HG03280 (cell line): ENCODE results near the gene RPAP2.
"Not testable (repeated sequence)": the region's sequence is repeated elsewhere in the genome, so short reads cannot be mapped to it uniquely, and the experiment has no call there.

Source experiments
- ATAC-seq: cut with Tn5 transposase; IDR thresholded peaks from one replicate; pipeline ENCODE4 v1.9.1; 2021; ENCODE audit warnings: mild to moderate bottlenecking, moderate library complexity; ENCODE audit not compliant: unreplicated experiment

The RPAP2 gene

GRCh38 chr1:92323473-92324453, 24.9 kb downstream of the RPAP2 start:
- no peak for ATAC-seq

- no peak for ATAC-seq
Measured at GRCh38 chr1:92324784-92325183, 25.9 kb downstream of the RPAP2 start.

GRCh38 chr1:92326681-92327080, 27.8 kb downstream of the RPAP2 start:
- ATAC-seq = no peak

- no peak for ATAC-seq
Measured at GRCh38 chr1:92327794-92328193, 28.9 kb downstream of the RPAP2 start.

- ATAC-seq = no peak
Measured at GRCh38 chr1:92329347-92330129, 30.7 kb downstream of the RPAP2 start.

GRCh38 chr1:92333668-92334067, 34.8 kb downstream of the RPAP2 start:
- ATAC-seq = no peak

GRCh38 chr1:92340154-92340553, 41.3 kb downstream of the RPAP2 start:
- no peak for ATAC-seq

- no peak for ATAC-seq
Measured at GRCh38 chr1:92342401-92342800, 43.5 kb downstream of the RPAP2 start.

GRCh38 chr1:92343061-92343460, 44.2 kb downstream of the RPAP2 start:
- ATAC-seq = no peak

GRCh38 chr1:92346866-92347640, 48.2 kb downstream of the RPAP2 start:
- no peak for ATAC-seq

GRCh38 chr1:92352856-92353255, 54.0 kb downstream of the RPAP2 start:
- ATAC-seq = no peak

- ATAC-seq = no peak
Measured at GRCh38 chr1:92354259-92354658, 55.4 kb downstream of the RPAP2 start.

- no peak for ATAC-seq
Measured at GRCh38 chr1:92356956-92357355, 58.1 kb downstream of the RPAP2 start.

- ATAC-seq = not testable (repeated sequence)
Measured at GRCh38 chr1:92359382-92359781, 60.5 kb downstream of the RPAP2 start.

- ATAC-seq = no peak
Measured at GRCh38 chr1:92359986-92360385, 61.1 kb downstream of the RPAP2 start.

GRCh38 chr1:92362970-92363369, 64.1 kb downstream of the RPAP2 start:
- no peak for ATAC-seq

- ATAC-seq = no peak
Measured at GRCh38 chr1:92363401-92363800, 64.5 kb downstream of the RPAP2 start.

GRCh38 chr1:92365378-92366039, 66.7 kb downstream of the RPAP2 start:
- peak; percentile 57 for ATAC-seq

GRCh38 chr1:92366040-92366395, 67.2 kb downstream of the RPAP2 start:
- ATAC-seq = no peak

GRCh38 chr1:92367496-92367895, 68.6 kb downstream of the RPAP2 start:
- ATAC-seq = no peak

GRCh38 chr1:92372164-92372563, 73.3 kb downstream of the RPAP2 start:
- no peak for ATAC-seq
